Measurements from ENCODE around the gene TRIM52. TPM values are rescaled to one million over a fixed set of nuclear protein-coding genes. Genes with fewer than 3 reads are reported as not detected.
A peak's percentile ranks its signal among the peaks of the same experiment; 100 is the strongest.

The TRIM52 gene
- polyA plus RNA-seq, 1 donor from 2014 or later, result 42.0 TPM

- no peak for TF ChIP-seq EP300 (conservative IDR thresholded peaks at IDR 0.05; ENCODE audit: poor library complexity, severe bottlenecking)
These were observed 2.7 kb upstream of the TRIM52 start (continued) for GRCh38 chr5:181263633-181264032.

- H3K79me2 ChIP-seq (replicated peaks; ENCODE audit: insufficient read depth, low read length), result peaks cover 54% of the 10 kb centered on the region
These were observed 542 bp upstream of the TRIM52 start for GRCh38 chr5:181261320-181262049.

More at GRCh38 chr5:181261320-181262049, 542 bp upstream of the TRIM52 start:
- Histone ChIP-seq H3K4me2 (ENCODE audit: low read length) (peak overlapping the region; percentile 73), H3K9me2 (ENCODE audit: insufficient read depth, low read length) (no peaks in the 10 kb centered on the region), H4K20me1 (ENCODE audit: insufficient read depth) (no peaks in the 10 kb centered on the region), H3F3A (ENCODE audit: insufficient read depth, low read length, poor library complexity, severe bottlenecking) (no peaks in the 10 kb centered on the region), H3K27ac (ENCODE audit: low read length) (peak overlapping the region; percentile 97), H3K9ac (ENCODE audit: low read length) (peak overlapping the region; percentile 100), H3K27me3 (ENCODE audit: insufficient read depth, low read depth, low read length) (no peaks in the 10 kb centered on the region), H2AFZ (ENCODE audit: low read depth, low read length) (peak overlapping the region; percentile 99), H3K36me3 (ENCODE audit: insufficient read depth, low read length) (no peaks in the 10 kb centered on the region), H3K9me3 (ENCODE audit: low read length) (no peaks in the 10 kb centered on the region), H3K4me3 (ENCODE audit: low read length) (peak overlapping the region; percentile 85)
- TF ChIP-seq MXI1 (conservative IDR thresholded peaks at IDR 0.05; ENCODE audit: poor library complexity, severe bottlenecking) (peak; percentile 24), REST (IDR thresholded peaks at IDR 0.05; ENCODE audit: borderline replicate concordance) (no peak), EP300 (conservative IDR thresholded peaks at IDR 0.05; ENCODE audit: poor library complexity, severe bottlenecking) (no peak), POLR2AphosphoS5 (IDR thresholded peaks at IDR 0.05) (peak; percentile 68), EZH2 (IDR thresholded peaks at IDR 0.05; ENCODE audit: borderline replicate concordance, insufficient read depth, low read length, poor library complexity, severe bottlenecking) (no peak), CTCF (IDR thresholded peaks at IDR 0.05; ENCODE audit: poor library complexity, severe bottlenecking) (peak; percentile 18), TAF1 (IDR thresholded peaks at IDR 0.05; ENCODE audit: low read depth) (no peak)
